HEK293 (cell line): ENCODE measurements around the gene STK24.

ENCODE experiments used
- ATF2 ChIP-seq: fragments of 450-650 bp; formaldehyde crosslinking; IDR thresholded peaks from 2 replicates; pipeline ENCODE4 v1.5.1; 2016; ENCODE audit warnings: missing biosample characterization, missing genetic modification characterization, low read depth
- CTCF ChIP-seq: fragments of 450-650 bp; formaldehyde crosslinking; IDR thresholded peaks from 2 replicates; pipeline ENCODE4 v1.5.1; 2016; ENCODE audit warnings: missing biosample characterization, missing genetic modification characterization
- ZNF121 ChIP-seq: fragments of 450-650 bp; formaldehyde crosslinking; IDR thresholded peaks from 2 replicates; pipeline ENCODE4 v1.5.1; 2016; ENCODE audit warnings: missing biosample characterization, missing genetic modification characterization
- ZNF571 ChIP-seq: fragments of 450-650 bp; formaldehyde crosslinking; IDR thresholded peaks from 2 replicates; pipeline ENCODE4 v1.5.0; 2017; ENCODE audit warnings: missing biosample characterization, missing genetic modification characterization
- ZNF830 ChIP-seq: fragments of 450-650 bp; IDR thresholded peaks from 2 replicates; pipeline ENCODE4 v1.5.0; 2018; ENCODE audit warnings: missing biosample characterization, missing genetic modification characterization, low read depth, mild to moderate bottlenecking, moderate library complexity
- TF ChIP-seq, protein P1 (sequence below): fragments of 450-650 bp; formaldehyde crosslinking; IDR thresholded peaks from 2 replicates; pipeline ENCODE4 v1.5.1; 2016; ENCODE audit warnings: missing biosample characterization, missing genetic modification characterization

DNA sequence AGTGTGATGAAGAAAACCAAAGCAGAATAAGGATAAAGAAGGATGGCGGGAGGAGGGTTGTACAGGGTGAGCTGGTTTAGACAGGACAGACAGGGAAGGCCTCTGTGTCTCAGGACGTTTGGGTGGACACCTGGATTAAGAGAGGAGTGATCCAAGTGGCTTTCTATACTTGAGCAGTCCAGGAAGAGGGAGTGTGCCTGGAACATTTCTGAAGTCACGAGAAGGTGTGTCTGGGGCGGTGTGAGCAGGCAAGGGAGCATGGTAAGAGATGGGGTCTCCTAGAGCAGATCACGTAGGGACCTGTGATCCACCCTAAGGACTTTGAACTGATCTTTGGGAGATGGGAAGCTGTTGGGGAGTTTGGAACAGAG, 15.4 kb upstream of the STK24 start:
- no peak for TF ChIP-seq ATF2
- TF ChIP-seq, protein P1, sequence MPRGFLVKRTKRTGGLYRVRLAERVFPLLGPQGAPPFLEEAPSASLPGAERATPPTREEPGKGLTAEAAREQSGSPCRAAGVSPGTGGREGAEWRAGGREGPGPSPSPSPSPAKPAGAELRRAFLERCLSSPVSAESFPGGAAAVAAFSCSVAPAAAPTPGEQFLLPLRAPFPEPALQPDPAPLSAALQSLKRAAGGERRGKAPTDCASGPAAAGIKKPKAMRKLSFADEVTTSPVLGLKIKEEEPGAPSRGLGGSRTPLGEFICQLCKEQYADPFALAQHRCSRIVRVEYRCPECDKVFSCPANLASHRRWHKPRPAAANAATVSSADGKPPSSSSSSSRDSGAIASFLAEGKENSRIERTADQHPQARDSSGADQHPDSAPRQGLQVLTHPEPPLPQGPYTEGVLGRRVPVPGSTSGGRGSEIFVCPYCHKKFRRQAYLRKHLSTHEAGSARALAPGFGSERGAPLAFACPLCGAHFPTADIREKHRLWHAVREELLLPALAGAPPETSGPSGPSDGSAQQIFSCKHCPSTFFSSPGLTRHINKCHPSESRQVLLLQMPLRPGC (tag by site-specific recombination): no peak
- TF ChIP-seq ZNF571 (tag by site-specific recombination): no peak
- TF ChIP-seq ZNF830: no peak
- no peak for TF ChIP-seq ZNF121 (tag by site-specific recombination)
- TF ChIP-seq CTCF (tag by site-specific recombination): no peak
